Breast epithelium (tissue), 4 donors: ENCODE data around the gene NEK11. TPM values are rescaled to one million over a fixed set of nuclear protein-coding genes. Genes with fewer than 3 reads are reported as not detected.
"Not testable (repeated sequence)": the region's sequence is repeated elsewhere in the genome, so short reads cannot be mapped to it uniquely, and the experiment has no call there.

Experiments
- DNase-seq, 2 donors: peaks; one replicate each; pipeline ENCODE4 v3.0.0-alpha.2; 2019; ENCODE audit warnings: low spot score in 2 of 2
- H3K27ac ChIP-seq, 2 donors: fragments of 200-600 bp; sonication (generic) in 1 of 2; one replicate each; pipeline ENCODE4 v1.5.1; 2016 to 2019; ENCODE audit warnings: mild to moderate bottlenecking in 1 of 2
- H3K27me3 ChIP-seq, 2 donors: fragments of 200-600 bp; sonication (generic) in 1 of 2; one replicate each; pipeline versions ENCODE4 v1.5.1 to v1.6.0; 2017 to 2019; ENCODE audit warnings: control low read depth in 1 of 2, mild to moderate bottlenecking in 1 of 2
- H3K36me3 ChIP-seq: fragments of 200-600 bp; one replicate; pipeline ENCODE4 v1.5.1; 2019
- H3K4me1 ChIP-seq, 2 donors: fragments of 200-600 bp; sonication (generic); one replicate each; pipeline ENCODE4 v1.5.1; 2016 to 2019; ENCODE audit warnings: control low read depth in 1 of 2
- H3K4me3 ChIP-seq, 3 donors: fragments of 200-600 bp; sonication (generic); 1 replicate in 2 of 3; 2 replicates in 1 of 3; pipeline ENCODE4 v1.5.1; 2016 to 2019; ENCODE audit warnings: mild to moderate bottlenecking in 3 of 3, moderate library complexity in 2 of 3
- H3K9me3 ChIP-seq, 2 donors: fragments of 200-600 bp; sonication (generic) in 1 of 2; one replicate each; pipeline ENCODE4 v1.5.1; 2016 to 2019; ENCODE audit warnings: control low read depth in 1 of 2
- CTCF ChIP-seq, 3 donors: fragments of 450-650 bp; IDR thresholded peaks; one replicate each; pipeline ENCODE4 v1.5.1; 2016 to 2017; ENCODE audit warnings: antibody characterized with exemption in 3 of 3, mild to moderate bottlenecking in 3 of 3, moderate library complexity in 3 of 3
- POLR2A ChIP-seq: fragments of 450-650 bp; IDR thresholded peaks from one replicate; pipeline ENCODE4 v1.6.1; 2016; ENCODE audit warnings: antibody characterized with exemption, mild to moderate bottlenecking, moderate library complexity
- POLR2AphosphoS5 ChIP-seq, 3 donors: sonication (generic); formaldehyde crosslinking; IDR thresholded peaks; one replicate each; pipeline ENCODE4 v1.6.1; 2017; ENCODE audit warnings: antibody characterized with exemption in 3 of 3
- intact Hi-C: fragments of 100-400 bp; cut with DNase I; formaldehyde crosslinking; loops from one replicate; pipeline ENCODE4 v1.15.1; 2023; ENCODE audit warnings: low total_unique reads
- total RNA-seq, 3 donors: library from RNA; depleted of rRNA; stranded (reverse); fragments of >200 nt; gene quantifications; one replicate each; pipeline ENCODE4 v1.1.0, GENCODE V29; 2016

Gene NEK11
- total RNA-seq, 3 donors from 2014 or later: 7.4 to 18.3 (median 16.4) TPM

- no peaks in the 10 kb centered on the region for H3K4me1 ChIP-seq
- no peak overlapping the region for H3K27ac ChIP-seq
- H3K4me3 ChIP-seq: no peak overlapping the region
- no peak for DNase-seq
- H3K36me3 ChIP-seq: no peaks in the 10 kb centered on the region
- no peaks in the 10 kb centered on the region for H3K27me3 ChIP-seq
- no peaks in the 10 kb centered on the region for H3K9me3 ChIP-seq
- intact Hi-C loops: no loop called here
- TF ChIP-seq POLR2AphosphoS5 (IDR thresholded peaks at IDR 0.05) (no peak), CTCF (IDR thresholded peaks at IDR 0.05) (no peak), POLR2A (no peak)
Measured at GRCh38 chr3:131353016-131353877, 326.6 kb downstream of the NEK11 start.

- TF ChIP-seq POLR2A: no peak
- TF ChIP-seq POLR2AphosphoS5 (IDR thresholded peaks at IDR 0.05): no peak
- no peak for TF ChIP-seq CTCF (IDR thresholded peaks at IDR 0.05)
- no peaks in the 10 kb centered on the region for H3K4me1 ChIP-seq
- no peaks in the 10 kb centered on the region for H3K9me3 ChIP-seq
- intact Hi-C loops: no loop called here
- no peaks in the 10 kb centered on the region for H3K27me3 ChIP-seq
- no peak overlapping the region for H3K4me3 ChIP-seq
- no peak overlapping the region for H3K27ac ChIP-seq
- no peaks in the 10 kb centered on the region for H3K36me3 ChIP-seq
- no peak for DNase-seq
Measured at GRCh38 chr3:131353986-131354385, 327.3 kb downstream of the NEK11 start.

- Histone ChIP-seq H3K27me3 (no peaks in the 10 kb centered on the region), H3K4me3 (no peak overlapping the region), H3K27ac (no peak overlapping the region), H3K4me1 (no peaks in the 10 kb centered on the region), H3K9me3 (no peaks in the 10 kb centered on the region), H3K36me3 (no peaks in the 10 kb centered on the region)
- DNase-seq: no peak
- intact Hi-C loops: no loop called here
- TF ChIP-seq POLR2AphosphoS5 (IDR thresholded peaks at IDR 0.05) (no peak), CTCF (IDR thresholded peaks at IDR 0.05) (no peak), POLR2A (no peak)
Measured at GRCh38 chr3:131356006-131356595, 329.4 kb downstream of the NEK11 start.

GRCh38 chr3:131357275-131357674 lies 330.6 kb downstream of the NEK11 start:
- TF ChIP-seq CTCF (IDR thresholded peaks at IDR 0.05) (no peak), POLR2AphosphoS5 (IDR thresholded peaks at IDR 0.05) (no peak), POLR2A (no peak)
- no peaks in the 10 kb centered on the region for H3K4me1 ChIP-seq
- no peak for DNase-seq
- no peaks in the 10 kb centered on the region for H3K9me3 ChIP-seq
- intact Hi-C loops: no loop called here
- no peaks in the 10 kb centered on the region for H3K27me3 ChIP-seq
- H3K36me3 ChIP-seq: no peaks in the 10 kb centered on the region
- no peak overlapping the region for H3K27ac ChIP-seq
- H3K4me3 ChIP-seq: no peak overlapping the region

- intact Hi-C loops: no loop called here
- no peak for DNase-seq
- Histone ChIP-seq H3K4me1 (no peaks in the 10 kb centered on the region), H3K9me3 (no peaks in the 10 kb centered on the region), H3K4me3 (no peak overlapping the region), H3K27ac (no peak overlapping the region), H3K36me3 (no peaks in the 10 kb centered on the region), H3K27me3 (no peaks in the 10 kb centered on the region)
- TF ChIP-seq CTCF (IDR thresholded peaks at IDR 0.05): no peak
- TF ChIP-seq POLR2AphosphoS5 (IDR thresholded peaks at IDR 0.05): no peak
- TF ChIP-seq POLR2A: no peak
Measured at GRCh38 chr3:131360191-131360755, 333.6 kb downstream of the NEK11 start.

GRCh38 chr3:131361066-131361463 lies 334.4 kb downstream of the NEK11 start:
- DNase-seq, H3K9me3 ChIP-seq, intact Hi-C loops, H3K27me3 ChIP-seq, H3K36me3 ChIP-seq, H3K4me1 ChIP-seq: not testable (repeated sequence)
- Histone ChIP-seq H3K4me3 (peak overlapping the region; percentile 44 to 76 (median 52)), H3K27ac (peak overlapping the region; percentile 61 to 84)
